Stimulated activated CD4-positive, alpha-beta T cell treated with anti-CD3 and anti-CD28 coated beads, TNF-alpha, amount 100 ng/mL, for 48 hours (primary cell): ENCODE measurements around the gene VWA8.
A peak's percentile ranks its signal among the peaks of the same experiment; 100 is the strongest.
"Not testable (repeated sequence)": the region's sequence is repeated elsewhere in the genome, so short reads cannot be mapped to it uniquely, and the experiment has no call there.

ENCODE experiments used
- DNase-seq, 3 donors: peaks; one replicate each; pipeline ENCODE4 v3.0.0-alpha.2; 2020; ENCODE audit warnings: low read depth in 3 of 3

Gene VWA8

GRCh38 chr13:41966671-41967070 lies 5.8 kb upstream of the VWA8 start:
- DNase-seq: no peak

DNA sequence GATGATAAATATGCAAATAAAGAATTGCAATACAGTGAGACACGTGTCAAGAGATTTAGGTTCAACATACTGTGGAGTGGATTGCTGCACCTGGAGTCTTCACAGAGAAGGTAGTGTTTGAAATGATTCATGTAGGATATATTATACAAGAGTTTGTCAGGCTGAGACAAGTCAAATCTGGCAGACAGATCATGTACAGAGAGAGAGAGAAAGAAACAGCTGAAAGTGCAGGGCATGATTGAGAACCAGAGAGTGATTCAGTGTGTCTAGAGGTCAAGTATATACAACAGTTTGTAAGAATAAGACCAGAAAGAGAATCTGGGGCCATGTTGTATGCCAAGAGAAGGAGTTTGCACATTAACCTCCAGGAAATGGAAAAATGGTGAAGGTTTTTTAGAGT lies 2.1 kb upstream of the VWA8 start:
- DNase-seq: peak in 1 of 3 donors; percentile 10

- DNase-seq: no peak
These were observed 504 bp upstream of the VWA8 start for GRCh38 chr13:41961466-41961760.

- no peak for DNase-seq
These were observed 685 bp downstream of the VWA8 start for GRCh38 chr13:41960211-41960636.

DNA sequence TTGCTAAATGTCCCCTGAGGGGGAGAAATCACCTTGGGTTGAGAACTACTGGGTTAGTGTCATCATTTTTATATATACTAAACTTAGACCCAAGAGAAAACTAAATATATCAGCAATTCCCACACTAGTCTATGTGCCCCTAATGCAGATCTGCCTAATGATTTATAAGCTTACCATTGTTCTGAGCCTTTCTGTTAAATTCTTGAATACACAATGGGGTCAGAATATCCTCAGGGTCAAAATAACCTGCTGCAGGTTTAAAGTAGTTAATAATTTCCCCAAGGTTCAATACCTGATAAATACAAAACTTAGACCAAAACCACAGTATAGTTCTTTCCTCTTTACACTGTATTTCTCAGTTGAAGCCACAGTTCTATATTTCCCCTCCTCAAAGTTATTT lies 4.6 kb downstream of the VWA8 start:
- no peak for DNase-seq

GRCh38 chr13:41955605-41956004 lies 5.3 kb downstream of the VWA8 start:
- no peak for DNase-seq

DNA sequence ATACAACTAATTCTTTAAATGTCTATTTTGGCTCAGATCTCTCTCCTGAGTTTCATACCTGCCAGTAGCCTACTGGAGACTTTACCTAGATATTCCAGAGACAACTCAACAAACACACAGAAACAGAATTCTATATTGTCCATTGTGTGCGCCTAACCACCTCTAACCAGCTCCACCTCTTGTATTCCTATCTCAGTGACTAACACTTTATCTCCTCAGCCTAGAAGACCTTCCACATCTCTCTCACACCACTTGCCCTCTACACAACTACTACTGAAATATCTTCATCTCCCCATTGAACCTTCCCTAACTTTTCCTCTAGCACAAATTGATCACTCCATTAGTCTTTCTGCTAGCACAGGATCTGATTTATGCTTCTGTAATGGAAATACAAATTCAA lies 6.7 kb downstream of the VWA8 start:
- no peak for DNase-seq

GRCh38 chr13:41952749-41953148 lies 8.2 kb downstream of the VWA8 start:
- DNase-seq: no peak

DNA sequence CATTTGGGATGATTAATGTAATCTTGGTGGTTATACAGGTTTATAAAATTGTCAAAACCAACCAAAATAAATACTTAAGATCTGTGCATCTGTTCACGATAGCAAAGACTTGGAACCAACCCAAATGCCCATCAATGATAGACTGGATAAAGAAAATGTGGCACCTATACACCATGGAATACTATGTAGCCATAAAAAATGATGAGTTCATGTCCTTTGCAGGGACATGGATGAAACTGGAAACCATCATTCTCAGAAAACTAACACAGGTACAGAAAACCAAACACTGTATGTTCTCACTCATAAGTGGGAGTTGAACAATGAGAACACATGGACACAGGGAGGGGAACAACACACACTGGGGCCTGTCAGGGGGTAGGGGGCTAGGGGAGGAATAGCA lies 11.8 kb downstream of the VWA8 start:
- DNase-seq: not testable (repeated sequence)

DNA sequence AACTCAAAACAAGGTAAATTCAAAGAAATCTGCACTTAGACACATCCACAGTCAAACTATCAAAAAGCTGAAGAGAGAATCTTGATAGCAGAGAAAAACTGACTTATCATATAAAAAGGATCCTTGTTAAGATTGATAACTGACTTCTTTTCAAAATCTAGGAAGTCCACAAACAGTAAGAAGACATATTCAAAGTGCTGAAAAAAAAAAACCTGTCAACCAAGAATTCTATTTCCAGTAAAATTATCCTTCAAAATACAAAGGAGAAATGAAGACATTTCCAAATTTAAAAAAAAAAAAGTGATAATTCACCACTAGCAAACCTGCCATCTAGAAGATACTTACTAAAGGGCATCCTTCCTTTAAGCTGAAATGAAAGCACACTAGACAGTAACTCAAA lies 15.0 kb downstream of the VWA8 start:
- no peak for DNase-seq

DNA sequence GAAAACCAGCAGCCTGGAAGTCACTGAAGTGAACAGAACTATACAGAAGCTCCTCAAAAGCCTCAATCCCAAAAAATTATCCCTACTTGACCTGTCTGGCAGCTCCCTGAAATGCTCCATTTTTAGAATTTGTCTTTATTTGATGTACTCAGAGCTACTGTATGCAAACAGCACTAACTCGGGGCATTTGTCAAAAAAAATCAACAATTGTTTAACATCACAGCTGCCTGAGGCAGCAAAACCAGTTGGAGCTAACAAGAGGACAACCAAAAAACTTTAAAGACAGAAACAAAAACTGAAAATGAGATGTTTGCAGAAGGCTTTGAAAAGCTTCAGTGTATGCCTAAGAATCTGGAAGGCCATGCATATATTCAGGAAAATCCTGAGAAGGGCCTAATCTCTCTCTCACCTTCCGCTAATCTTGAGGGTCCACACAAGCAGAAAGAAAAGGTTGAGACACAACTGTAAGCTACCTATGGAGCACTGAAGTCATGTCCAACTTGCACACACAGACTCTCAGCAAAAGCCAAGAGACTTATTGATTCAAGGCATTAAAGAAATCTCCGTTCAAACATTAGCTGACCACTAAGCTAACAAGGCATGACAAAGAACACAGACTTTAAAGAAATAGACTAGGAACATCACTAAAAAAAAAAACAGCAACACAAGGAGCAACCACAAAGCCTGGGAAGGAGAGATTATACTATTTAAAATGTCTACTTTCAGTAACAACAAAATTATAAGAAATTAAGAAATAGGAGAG lies 16.1 kb downstream of the VWA8 start:
- DNase-seq: no peak

DNA sequence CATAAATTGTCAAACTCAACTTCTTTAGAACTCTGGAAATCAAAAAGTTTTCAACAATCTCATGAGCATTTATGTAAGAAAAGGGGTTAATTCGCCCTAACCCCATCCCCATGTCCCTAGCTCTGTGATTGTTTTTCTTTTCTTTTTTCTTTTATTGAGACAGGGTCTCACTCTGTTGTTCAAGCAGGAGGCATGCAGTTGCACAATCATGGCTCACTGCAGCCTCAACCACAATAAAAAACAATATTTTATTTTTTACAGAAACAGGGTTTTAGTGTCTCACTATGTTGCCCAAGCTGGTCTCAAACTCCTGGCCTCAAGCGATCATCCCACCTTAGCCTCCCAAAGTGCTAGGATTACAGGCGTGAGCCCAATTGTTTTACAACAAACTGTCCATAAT lies 16.7 kb downstream of the VWA8 start:
- DNase-seq: no peak

- no peak for DNase-seq
These were observed 18.3 kb downstream of the VWA8 start for GRCh38 chr13:41942462-41943094.

GRCh38 chr13:41941174-41941573 lies 19.7 kb downstream of the VWA8 start:
- no peak for DNase-seq

GRCh38 chr13:41939398-41939797 lies 21.5 kb downstream of the VWA8 start:
- DNase-seq: no peak

DNA sequence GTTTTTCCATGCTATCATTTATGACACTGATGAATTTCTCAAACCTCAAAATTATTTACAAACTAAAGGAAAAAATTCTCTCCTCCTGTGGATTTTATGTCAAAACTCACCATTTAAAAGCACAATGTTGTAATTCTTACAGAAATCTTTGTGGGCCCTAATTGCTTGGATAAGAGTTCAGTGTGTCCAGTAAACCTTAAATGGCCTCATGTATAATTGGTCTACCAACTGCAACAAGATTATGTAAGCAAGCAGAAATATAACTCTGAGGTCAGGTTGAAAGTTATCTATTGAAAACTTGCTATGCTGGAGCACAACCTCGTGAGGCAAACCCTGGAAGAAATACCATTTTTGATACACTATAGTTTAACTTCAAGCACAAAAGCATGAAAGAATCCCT lies 22.0 kb downstream of the VWA8 start:
- no peak for DNase-seq

- no peak for DNase-seq
These were observed 23.5 kb downstream of the VWA8 start for GRCh38 chr13:41937388-41937787.

DNA sequence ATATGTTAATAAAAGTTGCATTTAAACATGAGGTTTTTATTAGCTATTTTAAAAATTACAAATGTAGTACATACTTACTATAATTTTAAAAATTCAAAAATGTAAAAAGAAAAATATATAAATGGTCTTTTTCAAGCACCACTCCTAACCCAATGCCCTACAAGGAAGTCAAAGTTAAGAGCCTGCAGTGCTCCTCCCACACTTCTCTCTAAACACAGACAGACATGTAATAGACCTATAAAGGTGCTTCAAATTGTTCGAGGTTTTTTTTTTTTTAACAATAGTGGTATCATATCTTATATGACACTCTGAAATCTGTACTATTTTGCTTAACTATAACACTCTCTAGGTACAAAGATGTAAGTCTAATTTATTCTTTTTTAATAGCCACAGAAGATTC lies 25.4 kb downstream of the VWA8 start:
- no peak for DNase-seq

GRCh38 chr13:41934994-41935393 lies 25.9 kb downstream of the VWA8 start:
- DNase-seq: no peak

DNA sequence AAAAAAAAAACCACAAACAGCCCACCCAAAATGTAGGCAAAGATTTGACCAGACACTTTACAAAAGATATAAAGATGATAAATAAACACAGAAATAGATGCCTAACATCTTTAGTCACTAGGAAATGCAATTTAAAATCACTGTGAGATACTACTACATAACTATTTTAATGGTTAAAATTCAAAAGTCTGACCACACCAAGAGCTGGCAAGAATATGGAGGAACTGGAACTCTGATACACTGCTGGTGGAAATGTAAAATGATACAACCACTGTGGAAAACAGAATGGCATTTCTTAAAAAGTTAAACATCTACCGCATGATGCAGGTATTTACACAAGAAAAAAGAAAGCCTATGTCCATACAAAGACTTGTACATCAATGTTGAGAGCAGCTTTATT lies 26.8 kb downstream of the VWA8 start:
- no peak for DNase-seq

DNA sequence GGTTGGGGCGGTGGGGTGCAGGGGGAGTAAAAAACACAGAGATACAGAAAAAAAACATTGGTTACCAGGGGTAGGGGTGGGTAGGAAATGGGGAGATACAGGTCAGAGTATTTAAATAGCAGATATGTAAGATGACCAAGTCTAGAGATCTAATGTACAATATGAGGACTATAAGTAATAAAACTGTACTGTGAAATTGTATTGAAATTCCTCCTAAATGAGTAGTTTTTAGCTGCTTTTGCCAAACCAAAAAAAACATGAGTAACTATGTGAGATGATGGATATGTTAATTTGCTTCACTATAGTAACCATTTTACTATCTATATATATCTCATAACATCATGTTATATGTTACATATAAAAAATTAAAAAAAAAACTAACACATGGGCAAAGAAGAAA lies 29.6 kb downstream of the VWA8 start:
- DNase-seq: no peak

DNA sequence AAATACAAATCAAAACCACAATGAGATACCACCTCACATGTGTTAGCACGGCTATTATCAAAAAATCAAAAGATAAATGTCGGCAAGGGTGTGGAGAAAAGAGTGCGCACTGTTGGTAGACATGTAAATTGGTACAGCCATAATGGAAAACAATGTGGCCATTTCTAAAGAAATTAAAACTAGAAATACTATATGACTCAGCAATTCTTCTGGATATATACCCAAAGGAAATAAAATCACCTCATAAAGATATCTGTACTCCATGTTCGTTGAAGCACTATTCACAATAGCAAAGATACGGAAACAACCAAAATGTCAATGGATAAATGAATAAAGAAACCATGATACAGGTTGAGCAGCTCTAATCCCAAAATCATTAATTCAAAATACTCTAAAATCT lies 30.8 kb downstream of the VWA8 start:
- DNase-seq: no peak

GRCh38 chr13:41928323-41928722 lies 32.6 kb downstream of the VWA8 start:
- no peak for DNase-seq

- no peak for DNase-seq
These were observed 35.9 kb downstream of the VWA8 start for GRCh38 chr13:41925014-41925413.
